ENCODE results near the gene SPATA31E1. TPM values are rescaled to one million over a fixed set of nuclear protein-coding genes. Genes with fewer than 3 reads are reported as not detected.

SPATA31E1 gene
- total and polyA plus RNA-seq, 11 donors, result not detected

DNA sequence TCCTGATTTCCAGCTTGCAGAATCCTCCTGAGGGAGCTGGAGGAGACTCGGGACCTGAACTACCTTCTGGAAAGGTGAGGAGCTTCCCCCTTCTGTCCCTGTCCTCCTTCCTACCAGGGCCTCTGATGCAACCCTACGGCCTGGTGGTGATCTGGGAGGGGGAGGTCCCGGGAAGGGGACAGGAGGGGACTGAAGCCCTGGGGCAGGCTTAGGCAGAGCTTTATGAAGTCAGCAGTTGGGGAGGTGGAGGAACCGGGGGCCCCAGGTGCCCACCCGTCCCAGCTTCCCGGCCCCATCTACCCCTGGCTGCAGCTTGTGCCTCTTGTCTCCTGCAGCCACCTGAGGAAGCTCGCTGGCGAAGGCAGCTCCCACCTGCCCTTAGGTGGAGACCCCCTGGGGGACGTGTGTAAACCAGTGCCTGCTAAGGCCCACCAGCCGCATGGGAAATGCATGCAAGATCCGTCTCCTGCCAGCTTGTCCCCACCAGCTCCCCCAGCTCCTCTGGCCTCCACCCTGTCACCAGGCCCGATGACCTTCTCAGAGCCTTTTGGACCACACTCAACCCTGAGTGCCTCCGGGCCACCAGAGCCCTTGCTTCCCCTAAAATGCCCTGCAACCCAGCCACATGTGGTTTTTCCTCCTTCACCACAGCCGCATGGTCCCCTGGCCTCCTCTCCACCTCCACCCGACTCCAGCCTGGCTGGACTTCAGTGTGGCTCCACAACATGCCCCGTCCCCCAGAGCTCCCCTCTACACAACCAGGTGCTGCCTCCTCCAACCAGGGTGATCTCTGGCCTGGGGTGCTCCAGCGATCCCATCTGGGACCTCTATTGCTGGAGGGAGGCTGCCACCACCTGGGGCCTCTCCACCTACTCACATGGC lies 2.1 kb downstream of the SPATA31E1 start:
- Histone ChIP-seq H3K36me3 (no peaks in the 10 kb centered on the region), H3K27ac (no peak overlapping the region), H3K27me3 (no peaks in the 10 kb centered on the region), H3K9me3 (no peaks in the 10 kb centered on the region), H3K4me1 (no peaks in the 10 kb centered on the region), H3K4me3 (no peak overlapping the region)
- WGBS, 4 donors, result 90 to 91% (median 91%) methylated on average over 14 to 17 of the region's 17 CpGs
- DNase-seq (no peak), ATAC-seq (no peak)
- intact Hi-C loops (cut with DNase I), result no loop called here
- TF ChIP-seq, protein P1, sequence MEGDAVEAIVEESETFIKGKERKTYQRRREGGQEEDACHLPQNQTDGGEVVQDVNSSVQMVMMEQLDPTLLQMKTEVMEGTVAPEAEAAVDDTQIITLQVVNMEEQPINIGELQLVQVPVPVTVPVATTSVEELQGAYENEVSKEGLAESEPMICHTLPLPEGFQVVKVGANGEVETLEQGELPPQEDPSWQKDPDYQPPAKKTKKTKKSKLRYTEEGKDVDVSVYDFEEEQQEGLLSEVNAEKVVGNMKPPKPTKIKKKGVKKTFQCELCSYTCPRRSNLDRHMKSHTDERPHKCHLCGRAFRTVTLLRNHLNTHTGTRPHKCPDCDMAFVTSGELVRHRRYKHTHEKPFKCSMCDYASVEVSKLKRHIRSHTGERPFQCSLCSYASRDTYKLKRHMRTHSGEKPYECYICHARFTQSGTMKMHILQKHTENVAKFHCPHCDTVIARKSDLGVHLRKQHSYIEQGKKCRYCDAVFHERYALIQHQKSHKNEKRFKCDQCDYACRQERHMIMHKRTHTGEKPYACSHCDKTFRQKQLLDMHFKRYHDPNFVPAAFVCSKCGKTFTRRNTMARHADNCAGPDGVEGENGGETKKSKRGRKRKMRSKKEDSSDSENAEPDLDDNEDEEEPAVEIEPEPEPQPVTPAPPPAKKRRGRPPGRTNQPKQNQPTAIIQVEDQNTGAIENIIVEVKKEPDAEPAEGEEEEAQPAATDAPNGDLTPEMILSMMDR (IDR thresholded peaks at IDR 0.05), result no peak
- TF ChIP-seq POLR2A (IDR thresholded peaks at IDR 0.05), result no peak

DNA sequence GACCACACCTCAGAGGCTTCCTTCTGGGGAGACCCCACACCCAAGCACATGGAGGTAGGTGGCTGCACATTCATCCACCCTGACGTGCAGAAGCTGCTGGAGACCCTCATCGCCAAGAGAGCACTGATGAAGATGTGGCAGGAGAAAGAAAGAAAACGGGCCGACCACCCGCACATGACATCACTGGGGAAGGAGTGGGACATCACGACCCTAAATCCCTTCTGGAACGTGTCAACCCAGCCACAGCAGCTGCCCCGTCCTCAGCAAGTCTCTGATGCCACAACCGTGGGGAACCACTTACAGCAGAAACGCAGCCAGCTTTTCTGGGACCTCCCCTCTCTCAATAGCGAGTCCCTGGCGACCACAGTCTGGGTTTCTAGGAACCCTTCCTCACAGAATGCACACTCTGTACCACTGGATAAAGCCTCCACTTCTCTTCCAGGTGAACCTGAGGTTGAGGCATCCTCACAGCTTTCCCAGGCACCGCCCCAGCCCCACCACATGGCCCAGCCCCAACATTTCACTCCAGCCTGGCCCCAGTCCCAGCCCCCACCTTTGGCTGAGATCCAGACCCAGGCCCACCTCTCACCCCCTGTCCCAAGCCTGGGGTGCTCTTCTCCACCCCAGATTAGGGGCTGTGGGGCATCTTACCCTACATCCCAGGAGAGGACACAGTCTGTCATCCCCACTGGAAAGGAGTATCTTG lies 3.0 kb downstream of the SPATA31E1 start:
- intact Hi-C loops (cut with DNase I), result no loop called here
- 82 to 89% (median 86%) methylated on average over 12 to 13 of the region's 13 CpGs for WGBS, 4 donors
- Histone ChIP-seq H3K36me3 (no peaks in the 10 kb centered on the region), H3K27ac (no peak overlapping the region), H3K4me1 (no peaks in the 10 kb centered on the region), H3K27me3 (no peaks in the 10 kb centered on the region), H3K9me3 (no peaks in the 10 kb centered on the region), H3K4me3 (no peak overlapping the region)
- TF ChIP-seq, protein P1 (IDR thresholded peaks at IDR 0.05), result no peak
- no peak for TF ChIP-seq POLR2A (IDR thresholded peaks at IDR 0.05)
- DNase-seq (no peak), ATAC-seq (no peak)

DNA sequence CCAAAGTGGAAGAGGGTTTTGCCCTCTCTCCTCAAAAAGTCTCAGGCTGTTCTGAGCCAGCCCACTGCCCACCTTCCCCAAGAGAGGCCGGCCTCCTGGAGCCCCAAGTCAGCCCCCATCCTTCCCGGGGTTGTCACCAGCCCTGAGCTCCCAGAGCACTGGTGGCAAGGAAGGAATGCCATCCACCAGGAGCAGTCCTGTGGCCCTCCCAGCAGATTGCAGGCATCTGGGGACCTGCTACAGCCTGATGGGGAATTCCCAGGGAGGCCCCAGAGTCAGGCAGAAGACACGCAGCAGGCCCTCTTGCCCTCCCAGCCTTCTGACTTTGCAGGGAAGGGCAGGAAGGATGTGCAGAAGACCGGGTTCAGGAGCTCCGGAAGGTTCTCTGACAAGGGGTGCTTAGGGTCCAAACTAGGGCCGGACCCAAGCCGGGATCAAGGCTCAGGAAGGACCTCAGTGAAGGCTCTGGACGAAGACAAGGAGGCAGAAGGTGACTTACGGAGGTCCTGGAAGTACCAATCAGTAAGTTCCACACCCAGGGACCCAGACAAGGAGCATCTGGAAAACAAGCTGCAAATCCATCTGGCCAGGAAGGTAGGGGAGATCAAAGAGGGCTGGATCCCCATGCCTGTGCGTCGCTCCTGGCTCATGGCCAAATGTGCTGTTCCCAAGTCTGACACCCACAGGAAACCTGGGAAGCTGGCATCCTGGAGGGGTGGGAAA lies 3.7 kb downstream of the SPATA31E1 start:
- Histone ChIP-seq H3K27ac (no peak overlapping the region), H3K4me3 (no peak overlapping the region), H3K36me3 (no peaks in the 10 kb centered on the region), H3K27me3 (no peaks in the 10 kb centered on the region), H3K4me1 (no peaks in the 10 kb centered on the region), H3K9me3 (no peaks in the 10 kb centered on the region)
- intact Hi-C loops (cut with DNase I), result no loop called here
- WGBS, 4 donors, result 69 to 78% (median 69%) methylated on average over 7 to 11 of the region's 11 CpGs
- DNase-seq, result no peak
- no peak for ATAC-seq
- TF ChIP-seq POLR2A (IDR thresholded peaks at IDR 0.05), result no peak
- TF ChIP-seq, protein P1 (IDR thresholded peaks at IDR 0.05), result no peak

Data from heart left ventricle (tissue), 16 donors.